ENCODE data around the gene CHRNB2. TPM values are rescaled to one million over a fixed set of nuclear protein-coding genes. Genes with fewer than 3 reads are reported as not detected.

Gene CHRNB2
- total and polyA plus RNA-seq, 9 of the 15 experiments (the other 6 are each of a cell fraction or from before 2014, with no cell fraction given), result 0.01 TPM; not detected in 8

GRCh38 chr1:154616659-154617345 lies 49.2 kb downstream of the CHRNB2 start:
- intact Hi-C loops (cut with micrococcal nuclease) (no loop called here), in situ Hi-C loops (cut with MboI) (no loop called here)
- Histone ChIP-seq H3K79me2 (ENCODE audit: control insufficient read depth, insufficient read depth, low read length) (peaks cover 73% of the 10 kb centered on the region), H4K20me1 (replicated peaks; ENCODE audit: control insufficient read depth, insufficient read depth, low read length) (peaks cover 23% of the 10 kb centered on the region; the same call in 1 of the 2 replicates), H3K4me1 (replicated peaks in 1 of 2; ENCODE audit: control insufficient read depth in 2 of 2, insufficient read depth in 2 of 2, low read length in 2 of 2) (peaks cover 5 to 30% of the 10 kb centered on the region in 2 experiments), H3K9me1 (ENCODE audit: control insufficient read depth, insufficient read depth, low read length) (peaks cover 9% of the 10 kb centered on the region), H2AFZ (ENCODE audit: low read depth, low read length) (no peak overlapping the region), H3K9me3 (replicated peaks; ENCODE audit: control insufficient read depth, insufficient read depth, low read depth, low read length) (no peaks in the 10 kb centered on the region), H3K36me3 (ENCODE audit: control insufficient read depth, insufficient read depth, low read length) (peaks cover 15% of the 10 kb centered on the region; the same call in 2 of the 3 replicates), H3K27me3 (ENCODE audit: control insufficient read depth in 2 of 2, insufficient read depth in 2 of 2, low read length in 2 of 2) (no peaks in the 10 kb centered on the region), H3K27ac (ENCODE audit: extremely low read depth, low read depth, low read length) (peak overlapping the region; percentile 50; the same call in 1 of the 3 replicates), H3K4me3 (no peak overlapping the region), H3K4me2 (ENCODE audit: insufficient read depth, low read length) (no peak overlapping the region), H3K9ac (ENCODE audit: insufficient read depth in 1 of 2, low read depth in 2 of 2, low read length in 2 of 2) (no peak overlapping the region)
- no peak for FAIRE-seq
- peak; percentile 59 for ATAC-seq
- BruUV-seq (replicated peaks), result TSS peak; percentile 5
- 70% methylated on average over 5 of the region's 5 CpGs for WGBS (ENCODE audit: insufficient coverage, low coverage, missing lambda C conversion rate)
- DNase-seq (ENCODE audit: extremely low read depth in 1 of 4, low spot score in 3 of 4), result peak in 1 of 4 experiments; percentile 30
- ChIA-PET CTCF (ENCODE audit: low intra/inter-chr PET ratio) (no interaction called here), POLR2A (interaction anchor here (0.5 to 0.8 kb wide), 3 partner anchors 10 to 16 kb away, joined by 3 to 4 read pairs (median 3); no protein-coding TSS in a partner anchor)
- TF ChIP-seq, protein P1, sequence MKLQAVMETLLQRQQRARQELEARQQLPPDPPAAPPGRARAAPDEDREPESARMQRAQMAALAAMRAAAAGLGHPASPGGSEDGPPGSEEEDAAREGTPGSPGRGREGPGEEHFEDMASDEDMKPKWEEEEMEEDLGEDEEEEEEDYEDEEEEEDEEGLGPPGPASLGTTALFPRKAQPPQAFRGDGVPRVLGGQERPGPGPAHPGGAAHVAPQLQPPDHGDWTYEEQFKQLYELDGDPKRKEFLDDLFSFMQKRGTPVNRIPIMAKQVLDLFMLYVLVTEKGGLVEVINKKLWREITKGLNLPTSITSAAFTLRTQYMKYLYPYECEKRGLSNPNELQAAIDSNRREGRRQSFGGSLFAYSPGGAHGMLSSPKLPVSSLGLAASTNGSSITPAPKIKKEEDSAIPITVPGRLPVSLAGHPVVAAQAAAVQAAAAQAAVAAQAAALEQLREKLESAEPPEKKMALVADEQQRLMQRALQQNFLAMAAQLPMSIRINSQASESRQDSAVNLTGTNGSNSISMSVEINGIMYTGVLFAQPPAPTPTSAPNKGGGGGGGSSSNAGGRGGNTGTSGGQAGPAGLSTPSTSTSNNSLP (IDR thresholded peaks at IDR 0.05; ENCODE audit: borderline replicate concordance, low read depth, low read length), result no peak
- no peak for TF ChIP-seq ETS2 (tag; IDR thresholded peaks at IDR 0.05; ENCODE audit: borderline replicate concordance, poor library complexity, severe bottlenecking)
- TF ChIP-seq MBD2 (IDR thresholded peaks at IDR 0.05; ENCODE audit: borderline replicate concordance, low read depth), result no peak
- no peak for TF ChIP-seq MEF2D (tag; conservative IDR thresholded peaks at IDR 0.05; ENCODE audit: low read depth)
- no peak for TF ChIP-seq ZNF436 (CRISPR knock-in tag; IDR thresholded peaks at IDR 0.05)
- no peak for TF ChIP-seq ZNF398 (CRISPR knock-in tag; IDR thresholded peaks at IDR 0.05)
- TF ChIP-seq POU5F1 (IDR thresholded peaks at IDR 0.05; ENCODE audit: borderline replicate concordance, low read depth, low read length, partially characterized antibody), result no peak
- peak; percentile 42 for TF ChIP-seq CCNT2 (IDR thresholded peaks at IDR 0.05; ENCODE audit: borderline replicate concordance, extremely low read depth, insufficient read length, low read depth, low read length)
- no peak for TF ChIP-seq ZNF197 (CRISPR knock-in tag; IDR thresholded peaks at IDR 0.05; ENCODE audit: low read depth)
- TF ChIP-seq BRD9 (IDR thresholded peaks at IDR 0.05; ENCODE audit: low read depth, partially characterized antibody), result no peak
- TF ChIP-seq, protein P2, sequence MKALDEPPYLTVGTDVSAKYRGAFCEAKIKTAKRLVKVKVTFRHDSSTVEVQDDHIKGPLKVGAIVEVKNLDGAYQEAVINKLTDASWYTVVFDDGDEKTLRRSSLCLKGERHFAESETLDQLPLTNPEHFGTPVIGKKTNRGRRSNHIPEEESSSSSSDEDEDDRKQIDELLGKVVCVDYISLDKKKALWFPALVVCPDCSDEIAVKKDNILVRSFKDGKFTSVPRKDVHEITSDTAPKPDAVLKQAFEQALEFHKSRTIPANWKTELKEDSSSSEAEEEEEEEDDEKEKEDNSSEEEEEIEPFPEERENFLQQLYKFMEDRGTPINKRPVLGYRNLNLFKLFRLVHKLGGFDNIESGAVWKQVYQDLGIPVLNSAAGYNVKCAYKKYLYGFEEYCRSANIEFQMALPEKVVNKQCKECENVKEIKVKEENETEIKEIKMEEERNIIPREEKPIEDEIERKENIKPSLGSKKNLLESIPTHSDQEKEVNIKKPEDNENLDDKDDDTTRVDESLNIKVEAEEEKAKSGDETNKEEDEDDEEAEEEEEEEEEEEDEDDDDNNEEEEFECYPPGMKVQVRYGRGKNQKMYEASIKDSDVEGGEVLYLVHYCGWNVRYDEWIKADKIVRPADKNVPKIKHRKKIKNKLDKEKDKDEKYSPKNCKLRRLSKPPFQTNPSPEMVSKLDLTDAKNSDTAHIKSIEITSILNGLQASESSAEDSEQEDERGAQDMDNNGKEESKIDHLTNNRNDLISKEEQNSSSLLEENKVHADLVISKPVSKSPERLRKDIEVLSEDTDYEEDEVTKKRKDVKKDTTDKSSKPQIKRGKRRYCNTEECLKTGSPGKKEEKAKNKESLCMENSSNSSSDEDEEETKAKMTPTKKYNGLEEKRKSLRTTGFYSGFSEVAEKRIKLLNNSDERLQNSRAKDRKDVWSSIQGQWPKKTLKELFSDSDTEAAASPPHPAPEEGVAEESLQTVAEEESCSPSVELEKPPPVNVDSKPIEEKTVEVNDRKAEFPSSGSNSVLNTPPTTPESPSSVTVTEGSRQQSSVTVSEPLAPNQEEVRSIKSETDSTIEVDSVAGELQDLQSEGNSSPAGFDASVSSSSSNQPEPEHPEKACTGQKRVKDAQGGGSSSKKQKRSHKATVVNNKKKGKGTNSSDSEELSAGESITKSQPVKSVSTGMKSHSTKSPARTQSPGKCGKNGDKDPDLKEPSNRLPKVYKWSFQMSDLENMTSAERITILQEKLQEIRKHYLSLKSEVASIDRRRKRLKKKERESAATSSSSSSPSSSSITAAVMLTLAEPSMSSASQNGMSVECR (CRISPR knock-in tag; IDR thresholded peaks at IDR 0.05), result no peak
- TF ChIP-seq ZKSCAN3 (CRISPR knock-in tag; IDR thresholded peaks at IDR 0.05), result no peak
- no peak for TF ChIP-seq ZFX (CRISPR knock-in tag; IDR thresholded peaks at IDR 0.05)
